Common myeloid progenitor, CD34-positive (primary cell): ENCODE data around the gene HTR7.

Source experiments
- CTCF ChIA-PET: fragments of 350-600 bp; sonication (Branson Sonifier 250); formaldehyde crosslinking; loops from one replicate; lab custom pipeline; 2021; ENCODE audit warnings: antibody characterized with exemption; lab: Charles Lee
- POLR2A ChIA-PET: fragments of 350-600 bp; sonication (Branson Sonifier 250); formaldehyde crosslinking; loops from one replicate; lab custom pipeline; 2021; ENCODE audit warnings: antibody characterized with exemption; lab: Charles Lee
- DNase-seq, 3 donors: peaks; one replicate each; pipeline versions ENCODE4 v3.0.0 to v3.0.0-alpha.2; 2013
- H3K27ac ChIP-seq, 2 experiments: 1 replicate in 1 of 2; 2 replicates in 1 of 2; pipeline ENCODE4 v1.7.0; 2013; ENCODE audit warnings: inconsistent platforms in 2 of 2, low read length in 2 of 2, mild to moderate bottlenecking in 2 of 2, low read depth in 1 of 2, moderate library complexity in 1 of 2; ENCODE audit not compliant: severe bottlenecking in 2 of 2, insufficient read depth in 1 of 2, poor library complexity in 1 of 2
- H3K27me3 ChIP-seq, 5 experiments: replicated peaks in 2 of 5; 1 replicate in 3 of 5; 2 replicates in 2 of 5; pipeline versions ENCODE4 v1.6.1 to v1.7.0; 2013; ENCODE audit warnings: low read length in 4 of 5, mild to moderate bottlenecking in 2 of 5, moderate library complexity in 2 of 5, inconsistent platforms in 1 of 5; ENCODE audit not compliant: insufficient read depth in 5 of 5, control insufficient read depth in 4 of 5
- H3K36me3 ChIP-seq, 4 experiments: 1 replicate in 2 of 4; 2 replicates in 2 of 4; pipeline versions ENCODE4 v1.6.1 to v1.7.0; 2013; ENCODE audit warnings: low read length in 3 of 4, control low read depth in 1 of 4, mild to moderate bottlenecking in 1 of 4; ENCODE audit not compliant: control insufficient read depth in 4 of 4, insufficient read depth in 4 of 4
- H3K4me1 ChIP-seq, 4 experiments: 1 replicate in 3 of 4; 2 replicates in 1 of 4; pipeline versions ENCODE4 v1.6.1 to v1.7.1; 2013; ENCODE audit warnings: low read length in 3 of 4, mild to moderate bottlenecking in 3 of 4, control low read depth in 1 of 4, inconsistent platforms in 1 of 4, moderate library complexity in 1 of 4; ENCODE audit not compliant: control insufficient read depth in 4 of 4, insufficient read depth in 4 of 4; ENCODE audit errors: control extremely low read depth in 1 of 4
- H3K4me3 ChIP-seq, 7 experiments: 1 replicate in 4 of 7; 2 replicates in 3 of 7; pipeline versions ENCODE4 v1.5.1 to v1.7.0; 2013; ENCODE audit warnings: mild to moderate bottlenecking in 7 of 7, low read length in 6 of 7, moderate library complexity in 6 of 7, inconsistent platforms in 2 of 7, low read depth in 2 of 7, control low read depth in 1 of 7; ENCODE audit not compliant: insufficient read depth in 4 of 7, control insufficient read depth in 1 of 7; ENCODE audit errors: extremely low read depth in 1 of 7
- H3K9me3 ChIP-seq, 5 experiments: 1 replicate in 4 of 5; 2 replicates in 1 of 5; pipeline versions ENCODE4 v1.6.1 to v1.7.1; 2013; ENCODE audit warnings: low read length in 4 of 5, mild to moderate bottlenecking in 2 of 5, inconsistent platforms in 1 of 5, low read depth in 1 of 5, moderate library complexity in 1 of 5; ENCODE audit not compliant: control insufficient read depth in 4 of 5, insufficient read depth in 2 of 5; ENCODE audit errors: control extremely low read depth in 1 of 5
- WGBS: methylation state at CpG from one replicate; pipeline ENCODE4 v1.1.5; 2013; ENCODE audit not compliant: insufficient coverage; 5-methylcytosine and 5-hydroxymethylcytosine counted together

Gene HTR7

DNA sequence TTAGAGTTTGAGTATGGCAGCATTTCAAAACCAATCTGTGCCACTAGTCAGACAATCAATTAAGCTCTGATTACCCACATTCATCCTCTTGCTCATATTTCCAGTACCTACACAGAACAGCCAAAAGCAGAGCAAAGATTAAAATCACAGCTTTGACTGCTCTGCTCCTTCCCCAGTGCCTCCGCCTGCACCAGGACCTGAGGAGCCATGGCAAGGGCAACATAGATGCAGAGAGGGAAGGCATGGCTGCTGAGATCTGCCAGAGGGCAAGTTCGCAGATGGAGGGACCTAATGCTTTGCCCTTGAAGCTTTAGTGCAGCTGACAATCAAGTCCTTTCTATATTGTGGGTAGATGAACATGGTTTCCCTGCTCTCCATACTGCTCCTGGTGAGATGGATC, 148.1 kb downstream of the HTR7 start:
- peaks cover 0 to 4% (median 0%) of the 10 kb centered on the region in 5 experiments for H3K27me3 ChIP-seq
- no peaks in the 10 kb centered on the region for H3K4me1 ChIP-seq
- H3K27ac ChIP-seq: no peak overlapping the region
- ChIA-PET CTCF (interaction anchor here (0.5 kb wide), 1 partner anchor 559 kb away, joined by 3 read pairs; no protein-coding TSS in a partner anchor), POLR2A (no interaction called here)
- 100% methylated on average over 2 of the region's 2 CpGs for WGBS
- no peaks in the 10 kb centered on the region for H3K9me3 ChIP-seq
- H3K4me3 ChIP-seq: no peak overlapping the region
- no peaks in the 10 kb centered on the region for H3K36me3 ChIP-seq
- no peak for DNase-seq

- ChIA-PET POLR2A (no interaction called here), CTCF (no interaction called here)
These were observed 150.2 kb downstream of the HTR7 start for GRCh38 chr10:90707657-90708056.

GRCh38 chr10:90701428-90701827, 156.4 kb downstream of the HTR7 start:
- Histone ChIP-seq H3K27ac (no peak overlapping the region), H3K4me1 (no peaks in the 10 kb centered on the region), H3K36me3 (no peaks in the 10 kb centered on the region), H3K4me3 (no peak overlapping the region), H3K27me3 (no peaks in the 10 kb centered on the region), H3K9me3 (no peaks in the 10 kb centered on the region)
- POLR2A ChIA-PET: no interaction called here
- CTCF ChIA-PET: no interaction called here
- DNase-seq: no peak

More at GRCh38 chr10:90707657-90708056, 150.2 kb downstream of the HTR7 start:
- Histone ChIP-seq H3K4me1 (no peaks in the 10 kb centered on the region), H3K4me3 (no peak overlapping the region), H3K36me3 (no peaks in the 10 kb centered on the region), H3K9me3 (no peaks in the 10 kb centered on the region), H3K27me3 (peaks cover 0 to 4% (median 0%) of the 10 kb centered on the region in 5 experiments), H3K27ac (no peak overlapping the region)
- WGBS: 100% methylated on average over 2 of the region's 2 CpGs
- DNase-seq: no peak

GRCh38 chr10:90695915-90696676, 161.7 kb downstream of the HTR7 start:
- no peak overlapping the region for H3K27ac ChIP-seq
- no peaks in the 10 kb centered on the region for H3K27me3 ChIP-seq
- H3K4me3 ChIP-seq: no peak overlapping the region
- H3K9me3 ChIP-seq: peaks cover 0 to 4% (median 0%) of the 10 kb centered on the region in 5 experiments
- CTCF ChIA-PET: no interaction called here
- DNase-seq: no peak
- H3K4me1 ChIP-seq: no peaks in the 10 kb centered on the region
- H3K36me3 ChIP-seq: no peaks in the 10 kb centered on the region
- POLR2A ChIA-PET: no interaction called here
- WGBS: 72% methylated on average over 4 of the region's 6 CpGs
